ENCODE results near the gene HOXC13. TPM values are rescaled to one million over a fixed set of nuclear protein-coding genes. Genes with fewer than 3 reads are reported as not detected.

The HOXC13 gene
- total RNA-seq, 3 donors from 2014 or later (not counting 1 experiment from before 2014, with no cell fraction given): not detected

DNA sequence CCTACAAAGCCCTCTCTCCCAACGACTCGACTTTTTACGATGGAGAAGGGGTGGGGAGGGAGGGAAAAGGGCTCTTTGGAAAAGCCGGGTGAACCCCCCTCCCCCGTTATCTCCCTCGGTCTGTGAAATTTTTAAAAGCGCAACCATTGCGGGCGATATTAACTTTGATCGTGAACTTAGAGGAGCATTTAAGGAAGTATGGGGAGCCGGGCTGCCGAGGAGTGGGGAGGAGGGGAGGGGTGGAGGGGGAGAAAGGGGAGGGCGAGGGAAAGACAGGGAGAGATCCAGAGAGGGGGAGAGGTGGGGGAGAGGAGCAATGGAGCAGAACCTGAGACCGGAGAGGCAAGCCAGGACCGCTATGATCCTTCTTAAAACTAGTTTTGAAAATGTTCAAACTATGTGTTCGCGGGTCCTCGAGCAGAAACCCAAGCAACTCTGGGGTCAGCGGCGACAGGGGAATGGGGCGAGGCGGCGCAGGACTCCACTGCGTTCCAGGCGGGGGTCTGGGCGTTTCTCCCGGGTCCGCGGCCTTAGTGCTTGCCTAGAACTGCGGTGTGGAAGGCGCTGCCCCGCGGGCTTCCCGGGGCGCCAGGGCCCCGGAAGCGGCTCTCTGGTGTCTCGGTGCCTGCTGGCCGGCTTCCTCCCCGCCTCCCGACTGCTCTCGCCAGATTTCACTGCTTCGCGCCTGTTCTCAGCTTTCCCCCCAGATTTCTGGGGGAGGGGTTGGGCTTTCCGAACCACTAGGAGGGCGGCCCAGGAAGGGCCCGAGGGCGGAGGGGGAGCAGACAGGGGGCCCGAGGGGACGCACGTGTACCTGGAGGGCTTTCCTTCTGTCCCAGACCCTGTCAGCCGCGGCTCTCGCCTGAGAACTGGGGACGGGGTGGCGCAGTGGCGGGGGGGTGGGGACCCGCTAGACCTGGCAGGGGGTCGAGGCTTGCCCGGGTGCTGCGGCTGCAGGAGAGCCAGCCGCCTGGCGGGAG lies 35.7 kb downstream of the HOXC13 start, which contains the start of gene HOTAIR:
Gene HOTAIR, minus strand, starts transcription at position 871 of the 980 bp plus-strand sequence.
- H3K9me3 Mint-ChIP-seq: no peaks in the 10 kb centered on the region
- H3K4me1 Mint-ChIP-seq: peaks cover 18 to 31% of the 10 kb centered on the region in 2 donors
- WGBS (ENCODE audit: insufficient coverage): 3% methylated on average over 58 of the region's 63 CpGs
- peaks cover 90% of the 10 kb centered on the region for H3K27me3 ChIP-seq (ENCODE audit: control insufficient read depth, insufficient read depth, low read length)
- H3K27me3 Mint-ChIP-seq (ENCODE audit: low read depth in 2 of 2): peaks cover 81 to 83% of the 10 kb centered on the region in 2 donors
- H3K27ac ChIP-seq (ENCODE audit: low read length): no peak within 1 kb of the TSS
- DNase-seq (peak in 1 of 2 donors; percentile 65), ATAC-seq (peak; percentile 38 to 72 (median 70))
- no peaks in the 10 kb centered on the region for H3K36me3 ChIP-seq (ENCODE audit: control insufficient read depth, insufficient read depth, low read length)
- peaks cover 5% of the 10 kb centered on the region for H3K9me3 ChIP-seq (ENCODE audit: control insufficient read depth, insufficient read depth, low read length)
- H3K27ac Mint-ChIP-seq: no peak within 1 kb of the TSS
- TF ChIP-seq, protein P1, sequence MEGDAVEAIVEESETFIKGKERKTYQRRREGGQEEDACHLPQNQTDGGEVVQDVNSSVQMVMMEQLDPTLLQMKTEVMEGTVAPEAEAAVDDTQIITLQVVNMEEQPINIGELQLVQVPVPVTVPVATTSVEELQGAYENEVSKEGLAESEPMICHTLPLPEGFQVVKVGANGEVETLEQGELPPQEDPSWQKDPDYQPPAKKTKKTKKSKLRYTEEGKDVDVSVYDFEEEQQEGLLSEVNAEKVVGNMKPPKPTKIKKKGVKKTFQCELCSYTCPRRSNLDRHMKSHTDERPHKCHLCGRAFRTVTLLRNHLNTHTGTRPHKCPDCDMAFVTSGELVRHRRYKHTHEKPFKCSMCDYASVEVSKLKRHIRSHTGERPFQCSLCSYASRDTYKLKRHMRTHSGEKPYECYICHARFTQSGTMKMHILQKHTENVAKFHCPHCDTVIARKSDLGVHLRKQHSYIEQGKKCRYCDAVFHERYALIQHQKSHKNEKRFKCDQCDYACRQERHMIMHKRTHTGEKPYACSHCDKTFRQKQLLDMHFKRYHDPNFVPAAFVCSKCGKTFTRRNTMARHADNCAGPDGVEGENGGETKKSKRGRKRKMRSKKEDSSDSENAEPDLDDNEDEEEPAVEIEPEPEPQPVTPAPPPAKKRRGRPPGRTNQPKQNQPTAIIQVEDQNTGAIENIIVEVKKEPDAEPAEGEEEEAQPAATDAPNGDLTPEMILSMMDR (IDR thresholded peaks at IDR 0.05): no peak
- peak within 1 kb of the TSS; percentile 12 for H3K4me3 ChIP-seq (ENCODE audit: low read length)
- intact Hi-C loops (cut with micrococcal nuclease): loop anchor here (5.0 kb wide), 1 partner anchor 38 kb away; no protein-coding TSS in a partner anchor
- H3K4me1 ChIP-seq (ENCODE audit: control insufficient read depth, insufficient read depth, low read length): peaks cover 32% of the 10 kb centered on the region
- H3K36me3 Mint-ChIP-seq: no peaks in the 10 kb centered on the region
- peak within 1 kb of the TSS; percentile 82 for H3K4me3 Mint-ChIP-seq

DNA sequence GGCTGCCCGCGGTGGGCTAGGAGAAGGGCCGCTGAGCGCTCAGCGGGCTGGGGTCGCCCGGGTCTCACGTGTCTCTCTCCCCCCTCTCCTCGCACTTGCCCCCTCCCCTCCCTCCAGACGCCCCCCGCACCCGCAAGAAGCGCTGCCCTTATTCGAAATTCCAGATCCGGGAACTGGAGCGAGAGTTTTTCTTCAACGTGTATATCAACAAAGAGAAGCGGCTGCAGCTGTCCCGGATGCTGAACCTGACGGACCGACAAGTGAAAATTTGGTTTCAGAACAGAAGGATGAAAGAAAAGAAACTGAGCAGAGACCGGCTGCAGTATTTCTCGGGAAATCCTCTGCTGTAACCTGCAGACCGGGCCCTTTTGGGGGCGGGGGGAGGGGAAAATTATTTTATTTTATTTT lies 36.4 kb downstream of the HOXC13 start:
- peaks cover 18 to 31% of the 10 kb centered on the region in 2 donors for H3K4me1 Mint-ChIP-seq
- H3K27me3 Mint-ChIP-seq (ENCODE audit: low read depth in 2 of 2): peaks cover 82 to 83% of the 10 kb centered on the region in 2 donors
- Histone ChIP-seq H3K4me1 (ENCODE audit: control insufficient read depth, insufficient read depth, low read length) (peaks cover 32% of the 10 kb centered on the region), H3K9me3 (ENCODE audit: control insufficient read depth, insufficient read depth, low read length) (peaks cover 5% of the 10 kb centered on the region), H3K27ac (ENCODE audit: low read length) (no peak overlapping the region), H3K4me3 (ENCODE audit: low read length) (no peak overlapping the region), H3K27me3 (ENCODE audit: control insufficient read depth, insufficient read depth, low read length) (peaks cover 90% of the 10 kb centered on the region), H3K36me3 (ENCODE audit: control insufficient read depth, insufficient read depth, low read length) (no peaks in the 10 kb centered on the region)
- WGBS (ENCODE audit: insufficient coverage): 5% methylated on average over 23 of the region's 25 CpGs
- no peaks in the 10 kb centered on the region for H3K9me3 Mint-ChIP-seq
- H3K36me3 Mint-ChIP-seq: no peaks in the 10 kb centered on the region
- no peak overlapping the region for H3K27ac Mint-ChIP-seq
- no peak for DNase-seq
- peak overlapping the region; percentile 13 for H3K4me3 Mint-ChIP-seq
- TF ChIP-seq, protein P1 (IDR thresholded peaks at IDR 0.05): no peak
- intact Hi-C loops (cut with micrococcal nuclease): loop anchor here (5.0 kb wide), 1 partner anchor 37 kb away; no protein-coding TSS in a partner anchor
- no peak for ATAC-seq

DNA sequence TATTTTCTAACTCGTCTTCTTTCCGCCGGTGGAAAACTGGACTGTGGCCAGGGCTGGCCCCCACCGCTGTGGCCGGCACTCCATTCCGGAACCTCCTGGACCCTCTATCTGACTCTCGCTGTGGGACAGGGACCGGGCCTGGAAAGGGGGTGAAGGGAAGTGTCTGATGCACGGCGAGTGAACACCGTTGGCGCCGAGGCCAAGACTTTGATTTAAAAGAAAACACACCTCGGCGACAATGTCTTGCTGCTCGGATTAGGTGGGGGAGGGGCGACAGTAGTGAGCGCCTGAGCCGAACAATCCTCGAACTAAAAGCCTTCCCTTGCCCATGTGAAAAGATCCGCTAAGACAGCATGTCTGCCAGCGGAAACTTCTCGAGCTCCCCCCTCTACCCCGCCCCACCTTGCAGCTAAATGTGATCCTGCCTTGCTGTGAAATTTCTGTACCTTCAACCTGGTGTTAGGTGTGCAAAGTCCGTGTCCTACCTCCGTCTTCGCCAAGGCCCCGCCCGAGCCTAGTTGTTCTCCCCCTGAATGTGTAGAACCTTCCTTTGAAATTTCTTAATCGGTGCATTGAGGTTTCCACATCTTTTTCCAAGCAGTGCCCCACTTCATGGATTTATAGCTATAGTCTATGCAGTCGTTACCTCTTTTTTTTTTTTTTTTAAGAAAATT lies 37.0 kb downstream of the HOXC13 start:
- H3K27me3 Mint-ChIP-seq (ENCODE audit: low read depth in 2 of 2): peaks cover 83% of the 10 kb centered on the region in 2 donors
- intact Hi-C loops (cut with micrococcal nuclease): loop anchor here (5.0 kb wide), 1 partner anchor 37 kb away; no protein-coding TSS in a partner anchor
- Histone ChIP-seq H3K36me3 (ENCODE audit: control insufficient read depth, insufficient read depth, low read length) (no peaks in the 10 kb centered on the region), H3K9me3 (ENCODE audit: control insufficient read depth, insufficient read depth, low read length) (peaks cover 5% of the 10 kb centered on the region), H3K27me3 (ENCODE audit: control insufficient read depth, insufficient read depth, low read length) (peaks cover 88% of the 10 kb centered on the region), H3K4me3 (ENCODE audit: low read length) (no peak overlapping the region), H3K27ac (ENCODE audit: low read length) (no peak overlapping the region), H3K4me1 (ENCODE audit: control insufficient read depth, insufficient read depth, low read length) (peaks cover 32% of the 10 kb centered on the region)
- peak overlapping the region; percentile 64 for H3K4me3 Mint-ChIP-seq
- no peak for ATAC-seq
- H3K9me3 Mint-ChIP-seq: no peaks in the 10 kb centered on the region
- peaks cover 18 to 31% of the 10 kb centered on the region in 2 donors for H3K4me1 Mint-ChIP-seq
- WGBS (ENCODE audit: insufficient coverage): 10% methylated on average over 30 of the region's 31 CpGs
- TF ChIP-seq, protein P1 (IDR thresholded peaks at IDR 0.05): no peak
- no peak for DNase-seq
- H3K36me3 Mint-ChIP-seq: no peaks in the 10 kb centered on the region
- H3K27ac Mint-ChIP-seq: no peak overlapping the region

Data from natural killer cell (primary cell).